ENCODE measurements around the gene OR1L1. TPM values are rescaled to one million over a fixed set of nuclear protein-coding genes. Genes with fewer than 3 reads are reported as not detected.

Gene OR1L1
- total RNA-seq, 4 donors from 2014 or later: not detected

- intact Hi-C loops (cut with DNase I; ENCODE audit: low total_unique reads) (no loop called here), in situ Hi-C loops (cut with MboI; ENCODE audit: low pct_ligation_motif_present in 1 of 4, low pct_unique_long_range_greater_than_20kb in 1 of 4, low sequenced_read_pairs in 3 of 4) (no loop called here)
- H3K4me3 ChIP-seq: no peak overlapping the region
- WGBS, 2 donors (ENCODE audit: low coverage in 1 of 2): 86 to 97% methylated on average over 1 of the region's 1 CpG
- no peaks in the 10 kb centered on the region for H3K4me1 ChIP-seq
- peaks cover 4 to 7% of the 10 kb centered on the region in 2 donors for H3K9me3 ChIP-seq
- no peak overlapping the region for H3K27ac ChIP-seq
- no peak for DNase-seq
- no peaks in the 10 kb centered on the region for H3K36me3 ChIP-seq
- H3K27me3 ChIP-seq: no peaks in the 10 kb centered on the region
- TF ChIP-seq POLR2A (IDR thresholded peaks at IDR 0.05): no peak
- TF ChIP-seq EP300 (IDR thresholded peaks at IDR 0.05; ENCODE audit: low read depth): no peak
- no peak for TF ChIP-seq POLR2AphosphoS5 (IDR thresholded peaks at IDR 0.05)
- no peak for TF ChIP-seq CTCF (IDR thresholded peaks at IDR 0.05)
These were observed 34.2 kb downstream of the OR1L1 start for GRCh38 chr9:122695696-122696095.

Other genes with a start within 250 kb of the OR1L1 start
- gene OR1J1, start 183.8 kb upstream of the OR1L1 start, total RNA-seq: not detected
- not detected for gene OR1J2, start 150.9 kb upstream of the OR1L1 start, total RNA-seq
- gene OR1J4, start 142.6 kb upstream of the OR1L1 start, total RNA-seq: not detected
- gene OR1N1, start 134.4 kb upstream of the OR1L1 start, total RNA-seq: not detected
- not detected for gene OR1N2, start 108.6 kb upstream of the OR1L1 start, total RNA-seq
- not detected for gene OR1L8, start 78.3 kb upstream of the OR1L1 start, total RNA-seq
- not detected for gene OR1Q1, start 47.0 kb upstream of the OR1L1 start, total RNA-seq
- not detected for gene OR1B1, start 4.1 kb upstream of the OR1L1 start, total RNA-seq
- gene OR1L3, start 13.4 kb downstream of the OR1L1 start, total RNA-seq: not detected
- not detected for gene OR1L4, start 62.3 kb downstream of the OR1L1 start, total RNA-seq
- not detected for gene OR1L6, start 80.6 kb downstream of the OR1L1 start, total RNA-seq
- not detected for gene OR5C1, start 127.2 kb downstream of the OR1L1 start, total RNA-seq
- not detected for gene OR1K1, start 138.4 kb downstream of the OR1L1 start, total RNA-seq
- gene PDCL, start 166.9 kb downstream of the OR1L1 start, total RNA-seq: 10 to 100 TPM in 3 of 4 donors, 1 to 10 TPM in 1; 4.6 to 16.4 (median 12.8) TPM
- gene RC3H2, start 243.6 kb downstream of the OR1L1 start, total RNA-seq: 100 to 1,000 TPM in 1 of 4 donors, 10 to 100 TPM in 3; 42.5 to 163 (median 54.7) TPM